HepG2 (cell line): ENCODE measurements around the gene ATG4B. TPM values are rescaled to one million over a fixed set of nuclear protein-coding genes. Genes with fewer than 3 reads are reported as not detected.

ENCODE experiments used
- ATAC-seq: fragments of 200-7000 bp; cut with Tn5 transposase; 3 replicates; pipeline ENCODE4 v1.9.1; 2020; ENCODE audit warnings: mild to moderate bottlenecking, moderate library complexity
- BruUV-seq: library from RNA; stranded (reverse); fragments of 400-500 nt; replicated peaks from 2 replicates; lab custom pipeline; 2021; lab: Mats Ljungman, UMichigan
- CTCF ChIA-PET: fragments of 300-600 bp; formaldehyde crosslinking; extraction: SDS; loops from one replicate; lab custom pipeline; 2021; ENCODE audit warnings: low total read pairs, inconsistent platforms, low intra/inter-chr PET ratio; lab: Yijun Ruan, JAX
- POLR2A ChIA-PET: fragments of 350-600 bp; sonication (Branson Sonifier 250); formaldehyde crosslinking; loops from one replicate; lab custom pipeline; 2020; ENCODE audit warnings: antibody characterized with exemption, inconsistent platforms; lab: Yijun Ruan, JAX
- DNase-seq: peaks from one replicate; pipeline ENCODE4 v3.0.0-alpha.2; 2015; ENCODE audit warnings: low spot score
- FAIRE-seq: peaks from 3 replicates; lab custom pipeline; 2011; peaks lifted over from hg19 to GRCh38; lab: Jason Lieb, UNC
- H2AFZ ChIP-seq: one replicate; pipeline ENCODE4 v1.6.1; 2011; ENCODE audit warnings: low read length, inconsistent platforms
- H3K27ac ChIP-seq: fragments of 300-600 bp; 3 replicates; pipeline ENCODE4 v1.8.0; 2011; ENCODE audit warnings: mixed run types, mild to moderate bottlenecking, mixed read lengths, low read length, inconsistent platforms; ENCODE audit not compliant: insufficient read depth; ENCODE audit errors: extremely low read length
- H3K27me3 ChIP-seq, 2 experiments: fragments of 200-600 bp in 1 of 2; 2 replicates in 1 of 2; 3 replicates in 1 of 2; pipeline versions ENCODE4 v1.6.0 to v1.8.0; 2011; ENCODE audit warnings: low read length in 2 of 2, mild to moderate bottlenecking in 2 of 2, moderate library complexity in 2 of 2, inconsistent platforms in 1 of 2; ENCODE audit not compliant: insufficient read depth in 2 of 2, control insufficient read depth in 1 of 2
- H3K36me3 ChIP-seq, 2 experiments: fragments of 200-600 bp in 1 of 2; replicated peaks in 1 of 2; 2 replicates in 1 of 2; 3 replicates in 1 of 2; pipeline versions ENCODE4 v1.5.1 to v1.8.0; 2011; ENCODE audit warnings: low read length in 2 of 2, inconsistent platforms in 1 of 2; ENCODE audit not compliant: insufficient read depth in 2 of 2, control insufficient read depth in 1 of 2
- H3K4me1 ChIP-seq: 2 replicates; pipeline ENCODE4 v1.5.1; 2012; ENCODE audit warnings: low read length, inconsistent platforms; ENCODE audit not compliant: insufficient read depth
- H3K4me2 ChIP-seq: 2 replicates; pipeline ENCODE4 v1.6.0; 2011; ENCODE audit warnings: low read depth, low read length, inconsistent platforms
- H3K4me3 ChIP-seq, 3 experiments: fragments of 200-600 bp in 1 of 3; sonication (generic), shearing (Covaris generic) in 1 of 3; replicated peaks in 1 of 3; 2 replicates each; pipeline ENCODE4 v1.5.1; 2011 to 2016; ENCODE audit warnings: low read length in 3 of 3, inconsistent platforms in 2 of 3, low read depth in 2 of 3, mild to moderate bottlenecking in 2 of 3, control low read depth in 1 of 3, mixed read lengths in 1 of 3; ENCODE audit not compliant: insufficient read depth in 1 of 3
- H3K79me2 ChIP-seq: one replicate; pipeline ENCODE4 v1.6.1; 2011; ENCODE audit warnings: low read length, inconsistent platforms; ENCODE audit not compliant: insufficient read depth
- H3K9ac ChIP-seq: 2 replicates; pipeline ENCODE4 v1.6.0; 2011; ENCODE audit warnings: mild to moderate bottlenecking, low read depth, low read length, inconsistent platforms; ENCODE audit not compliant: insufficient read depth
- H3K9me3 ChIP-seq: 2 replicates; pipeline ENCODE4 v1.5.1; 2012; ENCODE audit warnings: mild to moderate bottlenecking, low read length
- H4K20me1 ChIP-seq: 2 replicates; pipeline ENCODE4 v1.6.0; 2011; ENCODE audit warnings: inconsistent platforms, mild to moderate bottlenecking, low read length, moderate library complexity; ENCODE audit not compliant: insufficient read depth
- GPBP1L1 ChIP-seq: sonication (generic); formaldehyde crosslinking; IDR thresholded peaks from 2 replicates; pipeline ENCODE4 v1.5.0; 2020; ENCODE audit warnings: mild to moderate bottlenecking, missing genetic modification reagents
- GZF1 ChIP-seq: sonication (generic); formaldehyde crosslinking; IDR thresholded peaks from 2 replicates; pipeline ENCODE4 v1.5.1; 2020; ENCODE audit warnings: mild to moderate bottlenecking, missing genetic modification reagents
- IRF1 ChIP-seq: sonication (generic); formaldehyde crosslinking; IDR thresholded peaks from 2 replicates; pipeline ENCODE4 v1.4.0; 2020; ENCODE audit warnings: low read depth, mild to moderate bottlenecking, missing genetic modification reagents
- MAF1 ChIP-seq: sonication (generic); formaldehyde crosslinking; IDR thresholded peaks from 2 replicates; pipeline ENCODE4 v1.5.0; 2020; ENCODE audit warnings: missing genetic modification reagents, borderline replicate concordance
- PAF1 ChIP-seq: IDR thresholded peaks from 2 replicates; pipeline ENCODE4 v1.6.1; 2016; ENCODE audit warnings: missing genetic modification reagents, missing compliant biosample characterization
- POLR2AphosphoS2 ChIP-seq: IDR thresholded peaks from 2 replicates; pipeline ENCODE4 v1.6.1; 2011; ENCODE audit warnings: low read depth, low read length, improper control_type of control experiment
- SMC3 ChIP-seq: IDR thresholded peaks from 2 replicates; pipeline ENCODE4 v1.6.1; 2011; ENCODE audit warnings: low read length, improper control_type of control experiment
- STAG1 ChIP-seq: sonication (generic); formaldehyde crosslinking; IDR thresholded peaks from 2 replicates; pipeline ENCODE4 v1.4.0; 2020; ENCODE audit warnings: missing genetic modification reagents
- ZBTB38 ChIP-seq: sonication (generic); formaldehyde crosslinking; IDR thresholded peaks from 2 replicates; pipeline ENCODE4 v1.5.1; 2020; ENCODE audit warnings: mild to moderate bottlenecking, missing genetic modification reagents
- ZFP1 ChIP-seq: IDR thresholded peaks from 2 replicates; pipeline ENCODE4 v1.6.1; 2016
- ZKSCAN5 ChIP-seq: sonication (generic); formaldehyde crosslinking; IDR thresholded peaks from 2 replicates; pipeline ENCODE4 v1.5.1; 2020; ENCODE audit warnings: mild to moderate bottlenecking, missing genetic modification reagents
- ZNF12 ChIP-seq: sonication (generic); formaldehyde crosslinking; IDR thresholded peaks from 2 replicates; pipeline ENCODE4 v1.5.0; 2020; ENCODE audit warnings: missing genetic modification reagents
- ZNF639 ChIP-seq: conservative IDR thresholded peaks from 2 replicates; pipeline ENCODE4 v1.6.1; 2018; ENCODE audit warnings: missing genetic modification reagents
- WGBS: methylation state at CpG from one replicate; pipeline ENCODE4 v1.1.6; 2017; ENCODE audit warnings: low lambda C conversion rate; 5-methylcytosine and 5-hydroxymethylcytosine counted together
- in situ Hi-C: cut with HindIII; loops from 2 replicates; pipeline ENCODE4 v1.10.0; 2017; ENCODE audit warnings: low pct_unique_long_range_greater_than_20kb; ENCODE audit not compliant: extremely low pct_ligation_motif_present
- intact Hi-C: fragments of 100-400 bp; cut with micrococcal nuclease; formaldehyde crosslinking; loops from one replicate; pipeline ENCODE4 v1.10.0; 2022; ENCODE audit not compliant: unreplicated experiment
- polyA plus RNA-seq, 8 experiments: library from polyadenylated mRNA; depleted of rRNA in 3 of 8; stranded (reverse) in 7 of 8; unstranded in 1 of 8; fragments of >200 nt; fragmentation: Illumina TruSeq in 4 of 8; extraction: Trizol in 4 of 8; gene quantifications; 2 replicates each; pipeline versions ENCODE4 v1.2.1 to v1.2.3, GENCODE V29; 2011 to 2016; ENCODE audit warnings: low read depth in 4 of 8, missing spikeins in 1 of 8, mixed read lengths in 1 of 8; ENCODE audit not compliant: insufficient read depth in 1 of 8
- total RNA-seq, 5 experiments: library from RNA; depleted of rRNA; stranded (reverse); fragments of >200 nt; fragmentation: Illumina TruSeq; extraction: Trizol; gene quantifications; 2 replicates each; pipeline ENCODE4 v1.2.3, GENCODE V29; 2016; ENCODE audit warnings: low read depth in 1 of 5
- TF ChIP-seq, protein P1 (sequence below): sonication (generic); formaldehyde crosslinking; IDR thresholded peaks from 2 replicates; pipeline ENCODE4 v1.5.0; 2020; ENCODE audit warnings: mild to moderate bottlenecking, missing genetic modification reagents, moderate library complexity

The ATG4B gene
- total and polyA plus RNA-seq, 2 of the 13 experiments (the other 11 are each of a cell fraction or from before 2014, with no cell fraction given), result 95.5 to 239 TPM

DNA sequence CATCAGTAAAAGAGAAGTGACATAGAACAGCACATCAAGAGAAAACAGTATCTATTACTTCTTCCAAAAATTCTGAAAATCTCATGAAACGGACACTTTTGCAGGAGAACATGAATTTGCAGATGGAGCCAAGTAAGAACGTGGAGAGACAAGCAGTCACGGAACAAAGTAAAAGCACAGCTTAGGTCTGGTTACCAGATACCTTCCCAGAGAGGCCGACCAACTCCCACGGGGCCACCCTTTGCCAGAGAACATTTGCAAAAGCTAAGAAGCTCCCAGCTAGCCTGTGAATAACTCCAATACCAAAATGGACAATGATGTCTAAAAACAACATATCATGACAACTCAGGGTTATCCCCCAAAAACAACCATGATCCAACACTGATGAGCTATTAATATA is 39.4 kb upstream of the ATG4B start (continued):
- no peak for TF ChIP-seq ZNF12 (CRISPR knock-in tag)
- TF ChIP-seq GZF1 (CRISPR knock-in tag), result no peak
- TF ChIP-seq ZBTB38 (CRISPR knock-in tag), result no peak
- no peak for TF ChIP-seq MAF1 (CRISPR knock-in tag)
- no peak for TF ChIP-seq ZNF639 (CRISPR knock-in tag)
- no peak for TF ChIP-seq PAF1 (CRISPR knock-in tag)
- TF ChIP-seq IRF1, result no peak
- no peak for TF ChIP-seq POLR2AphosphoS2

DNA sequence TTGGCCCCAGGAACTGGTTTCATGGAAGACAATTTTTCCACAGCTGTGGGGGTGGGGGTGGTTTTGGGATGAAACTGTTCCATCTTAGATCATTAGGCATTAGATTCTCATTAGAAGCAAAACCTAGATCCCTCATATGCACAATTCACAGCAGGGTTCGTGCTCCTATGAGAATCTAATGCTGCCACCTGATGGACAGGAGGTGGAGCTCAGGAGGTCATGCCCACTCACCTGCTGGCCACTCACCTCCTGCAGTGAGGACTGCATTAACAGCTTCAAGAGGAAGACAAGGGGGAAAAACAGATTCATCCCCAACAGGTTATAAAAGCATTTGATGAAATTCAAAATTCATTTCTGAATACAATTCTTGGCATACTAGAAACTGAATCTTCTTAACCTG is 39.0 kb upstream of the ATG4B start:
- WGBS, result 93% methylated on average over 1 of the region's 1 CpG
- no peaks in the 10 kb centered on the region for H4K20me1 ChIP-seq
- TF ChIP-seq, protein P1, sequence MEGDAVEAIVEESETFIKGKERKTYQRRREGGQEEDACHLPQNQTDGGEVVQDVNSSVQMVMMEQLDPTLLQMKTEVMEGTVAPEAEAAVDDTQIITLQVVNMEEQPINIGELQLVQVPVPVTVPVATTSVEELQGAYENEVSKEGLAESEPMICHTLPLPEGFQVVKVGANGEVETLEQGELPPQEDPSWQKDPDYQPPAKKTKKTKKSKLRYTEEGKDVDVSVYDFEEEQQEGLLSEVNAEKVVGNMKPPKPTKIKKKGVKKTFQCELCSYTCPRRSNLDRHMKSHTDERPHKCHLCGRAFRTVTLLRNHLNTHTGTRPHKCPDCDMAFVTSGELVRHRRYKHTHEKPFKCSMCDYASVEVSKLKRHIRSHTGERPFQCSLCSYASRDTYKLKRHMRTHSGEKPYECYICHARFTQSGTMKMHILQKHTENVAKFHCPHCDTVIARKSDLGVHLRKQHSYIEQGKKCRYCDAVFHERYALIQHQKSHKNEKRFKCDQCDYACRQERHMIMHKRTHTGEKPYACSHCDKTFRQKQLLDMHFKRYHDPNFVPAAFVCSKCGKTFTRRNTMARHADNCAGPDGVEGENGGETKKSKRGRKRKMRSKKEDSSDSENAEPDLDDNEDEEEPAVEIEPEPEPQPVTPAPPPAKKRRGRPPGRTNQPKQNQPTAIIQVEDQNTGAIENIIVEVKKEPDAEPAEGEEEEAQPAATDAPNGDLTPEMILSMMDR, result peak; percentile 80
- peak; percentile 79 for TF ChIP-seq STAG1 (CRISPR knock-in tag)
- TF ChIP-seq GPBP1L1, result no peak
- TF ChIP-seq ZFP1 (CRISPR knock-in tag), result no peak
- TF ChIP-seq ZKSCAN5 (CRISPR knock-in tag), result peak; percentile 76; the same call in 1 of the 2 replicates
- TF ChIP-seq SMC3, result peak; percentile 46; the same call in 1 of the 2 replicates
- ChIA-PET CTCF (no interaction called here), POLR2A (interaction anchor here (0.8 to 3.0 kb wide), 2 partner anchors 9 to 12 kb away, joined by 3 to 10 read pairs; no protein-coding TSS in a partner anchor)
- H2AFZ ChIP-seq, result no peak overlapping the region
- ATAC-seq, result peak; percentile 72
- no peaks in the 10 kb centered on the region for H3K79me2 ChIP-seq
- no TSS peak for BruUV-seq
- no peak overlapping the region for H3K4me3 ChIP-seq
- no peak overlapping the region for H3K9ac ChIP-seq
- peaks cover 28 to 76% of the 10 kb centered on the region in 2 experiments for H3K36me3 ChIP-seq
- intact Hi-C loops (loop anchor here (1.0 to 5.0 kb wide), 2 partner anchors 46 to 90 kb away; partner anchors contain the start of gene STK25), in situ Hi-C loops (no loop called here)
- no peak overlapping the region for H3K4me2 ChIP-seq
- H3K4me1 ChIP-seq, result no peaks in the 10 kb centered on the region
- no peak overlapping the region for H3K27ac ChIP-seq
- peak; percentile 74 for FAIRE-seq
- no peaks in the 10 kb centered on the region for H3K27me3 ChIP-seq
- no peaks in the 10 kb centered on the region for H3K9me3 ChIP-seq
- DNase-seq, result peak; percentile 45
